NB4 (cell line): ENCODE measurements around the gene USP3.

Experiments
- DNase-seq: peaks from one replicate; pipeline ENCODE4 v3.0.0; 2010; ENCODE audit warnings: low read depth
- H3K4me3 ChIP-seq: one replicate; pipeline ENCODE4 v1.5.1; 2011; ENCODE audit warnings: mild to moderate bottlenecking, low read depth, low read length, moderate library complexity
- MYC ChIP-seq: IDR thresholded peaks from 2 replicates; pipeline ENCODE4 v1.6.1; 2011; ENCODE audit warnings: low read depth, low read length
- POLR2A ChIP-seq: IDR thresholded peaks from 2 replicates; pipeline ENCODE4 v1.6.1; 2011; ENCODE audit warnings: mild to moderate bottlenecking; ENCODE audit not compliant: insufficient read length; ENCODE audit errors: extremely low read depth
- TF ChIP-seq, protein P1 (sequence below): IDR thresholded peaks from 2 replicates; pipeline ENCODE4 v1.6.1; 2011; ENCODE audit warnings: low read depth, low read length
- TF ChIP-seq, protein P2 (sequence below): IDR thresholded peaks from one replicate; pipeline ENCODE4 v1.5.1; 2012; ENCODE audit warnings: low read depth, low read length

Gene USP3

DNA sequence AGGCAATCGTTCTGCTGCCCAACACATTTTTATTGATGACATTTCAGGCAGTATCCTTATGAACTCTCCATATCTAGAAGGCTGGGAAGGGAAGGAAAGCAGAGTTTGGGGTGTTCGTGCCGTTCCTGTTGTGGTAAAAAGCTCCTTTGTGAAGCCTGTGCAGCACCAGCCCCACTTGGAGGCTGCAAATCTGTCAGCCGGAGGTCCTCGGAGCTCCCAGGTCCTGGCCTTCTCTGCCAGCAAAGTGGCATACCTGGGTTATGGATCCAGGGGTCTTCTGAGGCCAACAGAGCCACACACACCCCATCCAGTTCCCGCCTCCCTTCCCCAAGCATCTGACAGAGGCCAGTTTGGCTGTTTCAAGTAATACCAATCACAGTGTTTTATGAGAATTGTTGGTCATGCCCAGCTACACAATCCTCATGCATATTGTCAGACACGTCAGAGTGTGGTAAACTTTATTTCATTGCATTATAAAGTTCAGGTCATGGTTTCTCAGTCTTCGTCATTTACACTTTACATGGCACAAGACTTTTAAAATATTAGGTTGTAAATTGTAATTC is 15.9 kb upstream of the USP3 start:
- TF ChIP-seq, protein P1, sequence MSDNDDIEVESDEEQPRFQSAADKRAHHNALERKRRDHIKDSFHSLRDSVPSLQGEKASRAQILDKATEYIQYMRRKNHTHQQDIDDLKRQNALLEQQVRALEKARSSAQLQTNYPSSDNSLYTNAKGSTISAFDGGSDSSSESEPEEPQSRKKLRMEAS: no peak
- TF ChIP-seq, protein P2, sequence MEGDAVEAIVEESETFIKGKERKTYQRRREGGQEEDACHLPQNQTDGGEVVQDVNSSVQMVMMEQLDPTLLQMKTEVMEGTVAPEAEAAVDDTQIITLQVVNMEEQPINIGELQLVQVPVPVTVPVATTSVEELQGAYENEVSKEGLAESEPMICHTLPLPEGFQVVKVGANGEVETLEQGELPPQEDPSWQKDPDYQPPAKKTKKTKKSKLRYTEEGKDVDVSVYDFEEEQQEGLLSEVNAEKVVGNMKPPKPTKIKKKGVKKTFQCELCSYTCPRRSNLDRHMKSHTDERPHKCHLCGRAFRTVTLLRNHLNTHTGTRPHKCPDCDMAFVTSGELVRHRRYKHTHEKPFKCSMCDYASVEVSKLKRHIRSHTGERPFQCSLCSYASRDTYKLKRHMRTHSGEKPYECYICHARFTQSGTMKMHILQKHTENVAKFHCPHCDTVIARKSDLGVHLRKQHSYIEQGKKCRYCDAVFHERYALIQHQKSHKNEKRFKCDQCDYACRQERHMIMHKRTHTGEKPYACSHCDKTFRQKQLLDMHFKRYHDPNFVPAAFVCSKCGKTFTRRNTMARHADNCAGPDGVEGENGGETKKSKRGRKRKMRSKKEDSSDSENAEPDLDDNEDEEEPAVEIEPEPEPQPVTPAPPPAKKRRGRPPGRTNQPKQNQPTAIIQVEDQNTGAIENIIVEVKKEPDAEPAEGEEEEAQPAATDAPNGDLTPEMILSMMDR: no peak
- TF ChIP-seq MYC: no peak
- no peak for TF ChIP-seq POLR2A
- no peak for DNase-seq

DNA sequence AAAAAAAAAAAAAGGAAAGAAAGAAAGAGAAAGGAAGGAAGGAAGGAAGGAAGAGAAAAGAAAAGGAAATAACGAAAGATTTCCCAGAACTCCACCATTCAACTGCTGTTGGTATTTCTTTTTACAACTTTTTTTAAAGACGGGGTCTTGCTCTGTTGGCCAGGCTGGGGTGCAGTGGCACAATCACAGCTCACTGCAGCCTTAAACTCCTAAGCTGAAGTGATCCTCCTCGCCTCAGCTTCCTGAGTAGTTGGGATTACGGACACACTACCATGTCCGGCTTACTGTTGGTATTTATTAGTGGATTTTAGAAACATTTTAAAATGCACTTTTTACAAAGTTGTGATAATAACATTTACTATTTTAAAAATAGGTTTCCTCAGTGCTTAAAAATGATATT is 15.0 kb upstream of the USP3 start:
- no peak for DNase-seq
- TF ChIP-seq, protein P1: no peak
- no peak overlapping the region for H3K4me3 ChIP-seq

More for the DNA sequence above, 15.9 kb upstream of the USP3 start:
- H3K4me3 ChIP-seq: no peak overlapping the region

DNA sequence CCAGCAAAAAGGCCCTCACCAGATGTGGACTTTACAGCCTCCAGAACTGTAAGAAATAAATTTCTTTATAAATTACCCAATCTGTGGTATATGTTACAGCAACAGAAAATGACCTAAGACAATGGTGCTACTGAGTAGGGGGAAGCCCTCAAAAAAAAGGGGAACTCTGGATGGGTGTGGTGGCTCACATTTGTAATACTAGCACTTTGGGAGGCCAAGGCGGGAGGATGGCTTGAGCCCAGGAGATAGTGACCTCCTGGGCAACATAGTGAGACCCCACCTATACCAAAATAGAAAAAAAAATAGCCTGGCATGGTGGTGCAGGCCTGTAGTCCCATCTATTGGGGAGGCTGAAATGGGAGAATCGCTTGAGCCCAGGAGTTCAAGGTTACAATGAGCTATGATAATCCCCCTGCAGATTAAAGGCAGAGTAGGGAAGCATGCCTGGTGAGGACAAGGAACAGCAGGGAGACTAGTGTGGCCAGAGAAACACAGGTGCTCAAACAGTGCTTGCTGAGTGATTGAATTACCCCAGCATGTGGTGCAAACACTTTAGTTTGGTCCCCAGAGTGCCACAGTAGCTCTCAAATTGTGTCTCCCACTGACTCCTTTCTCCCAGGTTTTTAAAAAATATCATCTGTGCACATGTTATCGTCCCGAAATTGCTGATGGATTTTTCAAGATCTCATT is 13.9 kb upstream of the USP3 start:
- peak; percentile 89 for DNase-seq

DNA sequence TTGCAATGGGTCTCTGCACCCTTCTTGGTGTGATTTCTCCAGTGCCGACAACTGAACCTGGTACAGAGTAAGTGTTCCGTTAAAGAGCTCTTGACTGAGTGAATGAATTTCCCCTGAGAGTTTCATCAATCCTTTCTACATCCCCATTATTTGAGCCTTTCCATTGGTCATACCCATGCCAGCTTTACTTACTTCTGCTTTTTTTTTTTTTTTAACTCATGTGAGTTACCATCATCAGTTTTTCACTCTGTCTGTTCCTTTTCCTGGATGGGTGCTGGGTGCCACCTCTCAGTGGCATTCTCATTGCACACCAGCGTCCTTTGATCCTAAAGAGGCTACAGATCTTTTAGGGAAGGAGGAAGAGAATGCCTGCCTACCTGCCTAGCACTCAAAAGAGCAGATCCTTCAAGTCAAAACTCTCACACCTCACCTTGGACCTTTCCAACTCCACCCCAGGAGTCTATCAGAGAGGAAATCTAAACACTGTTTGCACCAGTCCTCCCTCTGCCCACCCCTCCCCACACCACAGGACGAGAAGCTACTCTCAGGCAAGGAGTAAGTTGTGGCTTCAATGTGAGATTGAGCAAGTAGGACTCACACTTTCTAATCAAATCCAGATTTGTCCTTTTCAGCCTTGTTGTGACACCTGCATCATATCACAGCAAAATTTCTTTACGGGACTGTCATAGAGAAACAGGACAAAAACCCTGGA is 13.1 kb upstream of the USP3 start:
- TF ChIP-seq POLR2A: no peak
- TF ChIP-seq, protein P2: no peak
- peak; percentile 89 for DNase-seq
- no peak overlapping the region for H3K4me3 ChIP-seq

More for the DNA sequence above, 13.9 kb upstream of the USP3 start:
- H3K4me3 ChIP-seq: no peak overlapping the region
- TF ChIP-seq, protein P1: no peak
- TF ChIP-seq, protein P2: no peak
- TF ChIP-seq POLR2A (no peak), MYC (no peak)

DNA sequence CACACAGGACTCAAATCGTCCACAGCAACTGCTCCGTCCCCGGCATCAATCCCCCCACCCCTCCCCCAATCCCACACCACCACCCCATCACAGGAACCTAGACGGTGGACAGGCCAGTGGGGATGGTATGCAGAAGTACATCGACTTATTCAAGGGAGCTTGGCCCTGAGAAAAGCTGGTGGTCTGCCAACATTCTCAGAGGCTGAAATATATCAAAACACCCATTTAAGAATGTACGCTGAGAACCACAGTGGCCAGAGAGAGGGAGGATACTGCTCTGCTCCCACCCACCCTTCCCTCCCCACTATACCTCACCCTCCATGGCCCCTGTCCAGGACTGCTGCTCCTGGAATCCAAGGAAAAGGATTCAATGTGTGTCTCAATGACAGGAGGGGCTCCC is 12.4 kb upstream of the USP3 start:
- TF ChIP-seq, protein P1: no peak
- TF ChIP-seq POLR2A: no peak
- TF ChIP-seq, protein P2: no peak
- no peak for TF ChIP-seq MYC
- no peak for DNase-seq
- no peak overlapping the region for H3K4me3 ChIP-seq

DNA sequence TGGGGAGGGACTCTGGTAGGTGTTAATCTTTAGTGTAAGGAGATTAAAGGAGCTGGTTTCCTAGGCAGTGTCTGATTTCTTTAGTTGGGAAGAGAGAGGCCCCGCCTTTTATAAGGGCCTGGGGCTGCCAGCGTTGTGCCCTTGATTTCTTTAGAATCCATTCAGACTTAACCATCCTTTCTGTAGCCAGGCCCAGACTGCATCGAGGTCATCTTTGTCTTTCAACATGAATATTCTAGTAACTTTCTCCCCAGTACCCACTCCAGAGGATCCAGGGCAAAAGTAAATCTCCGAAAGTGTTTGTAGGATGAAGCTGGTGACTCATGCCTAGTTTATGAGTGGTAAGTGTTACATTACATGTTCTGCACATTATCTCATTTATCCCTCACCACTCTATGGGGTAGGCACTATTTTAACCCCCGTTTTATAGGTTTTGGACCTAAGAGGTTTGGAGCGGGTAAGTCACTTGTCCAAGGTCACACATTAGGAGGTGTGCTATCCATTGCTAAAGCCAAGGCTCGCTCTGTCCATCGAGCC is 11.8 kb upstream of the USP3 start:
- no peak for TF ChIP-seq POLR2A
- no peak for TF ChIP-seq MYC
- TF ChIP-seq, protein P2: no peak
- TF ChIP-seq, protein P1: no peak
- no peak for DNase-seq
- H3K4me3 ChIP-seq: no peak overlapping the region
